Neural cell (in vitro differentiated cells): Measurements from ENCODE around the gene ACSS3. TPM values are rescaled to one million over a fixed set of nuclear protein-coding genes. Genes with fewer than 3 reads are reported as not detected.

ENCODE experiments used
- H2AFZ ChIP-seq: fragments of 200-600, 300-800 bp; sonication (generic), shearing (Covaris generic); 2 replicates; pipeline ENCODE4 v1.6.0; 2014; ENCODE audit warnings: low read depth, mild to moderate bottlenecking, antibody characterized with exemption, low read length, moderate library complexity
- H3F3A ChIP-seq: fragments of 200-600 bp; shearing (Covaris generic); 2 replicates; pipeline ENCODE4 v1.6.1; 2016; ENCODE audit warnings: mild to moderate bottlenecking, moderate library complexity, mixed read lengths, antibody characterized with exemption, low read length; ENCODE audit not compliant: insufficient read depth, poor library complexity, severe bottlenecking
- H3K27ac ChIP-seq: fragments of 200-600, 300-800 bp; sonication (generic), shearing (Covaris generic); 2 replicates; pipeline ENCODE4 v1.5.1; 2014; ENCODE audit warnings: mild to moderate bottlenecking, low read length, moderate library complexity
- H3K27me3 ChIP-seq: fragments of 300-800, 200-600 bp; sonication (generic), shearing (Covaris generic); 2 replicates; pipeline ENCODE4 v1.6.0; 2014; ENCODE audit warnings: mild to moderate bottlenecking, low read depth, low read length, moderate library complexity; ENCODE audit not compliant: insufficient read depth
- H3K36me3 ChIP-seq: fragments of 300-800, 200-600 bp; sonication (generic), shearing (Covaris generic); 2 replicates; pipeline ENCODE4 v1.5.1; 2014; ENCODE audit warnings: mild to moderate bottlenecking, antibody characterized with exemption, low read length, moderate library complexity; ENCODE audit not compliant: insufficient read depth
- H3K4me2 ChIP-seq: fragments of 300-800, 200-600 bp; sonication (generic), shearing (Covaris generic); 2 replicates; pipeline ENCODE4 v1.6.0; 2014; ENCODE audit warnings: mild to moderate bottlenecking, low read length
- H3K4me3 ChIP-seq: fragments of 300-800, 200-600 bp; sonication (generic), shearing (Covaris generic); 2 replicates; pipeline ENCODE4 v1.5.1; 2014; ENCODE audit warnings: mild to moderate bottlenecking, low read length, moderate library complexity
- H3K79me2 ChIP-seq: fragments of 200-600 bp; shearing (Covaris generic); replicated peaks from 2 replicates; pipeline ENCODE4 v1.6.0; 2014; ENCODE audit warnings: mild to moderate bottlenecking, low read length, moderate library complexity; ENCODE audit not compliant: insufficient read depth
- H3K9ac ChIP-seq: fragments of 300-800, 200-600 bp; sonication (generic), shearing (Covaris generic); 2 replicates; pipeline ENCODE4 v1.6.1; 2016; ENCODE audit warnings: mild to moderate bottlenecking, low read length, mixed read lengths
- H3K9me2 ChIP-seq: fragments of 200-600 bp; shearing (Covaris generic); 2 replicates; pipeline ENCODE4 v1.6.1; 2016; ENCODE audit warnings: mild to moderate bottlenecking, low read length, mixed read lengths; ENCODE audit not compliant: insufficient read depth
- H3K9me3 ChIP-seq: fragments of 200-600, 300-800 bp; sonication (generic), shearing (Covaris generic); 2 replicates; pipeline ENCODE4 v1.6.1; 2016; ENCODE audit warnings: mild to moderate bottlenecking, mixed run types, low read length, moderate library complexity, mixed read lengths
- H4K20me1 ChIP-seq: fragments of 200-600 bp; shearing (Covaris generic); 2 replicates; pipeline ENCODE4 v1.6.1; 2016; ENCODE audit warnings: mild to moderate bottlenecking, mixed run types; ENCODE audit not compliant: insufficient read depth
- CTCF ChIP-seq: fragments of 450-650 bp; IDR thresholded peaks from 2 replicates; pipeline ENCODE4 v1.5.1; 2014; ENCODE audit warnings: antibody characterized with exemption, mild to moderate bottlenecking, moderate library complexity; ENCODE audit not compliant: poor library complexity, severe bottlenecking
- EP300 ChIP-seq: fragments of 450-650 bp; conservative IDR thresholded peaks from 2 replicates; pipeline ENCODE4 v1.6.1; 2014; ENCODE audit warnings: antibody characterized with exemption, mild to moderate bottlenecking, moderate library complexity; ENCODE audit not compliant: poor library complexity, severe bottlenecking
- EZH2 ChIP-seq: fragments of 200-600, 300-800 bp; shearing (Covaris generic), sonication (generic); IDR thresholded peaks from 2 replicates; pipeline ENCODE4 v1.6.1; 2014; ENCODE audit warnings: antibody characterized with exemption, low read length, borderline replicate concordance, mild to moderate bottlenecking; ENCODE audit not compliant: insufficient read depth, poor library complexity, severe bottlenecking
- MXI1 ChIP-seq: fragments of 450-650 bp; conservative IDR thresholded peaks from 2 replicates; pipeline ENCODE4 v1.6.1; 2014; ENCODE audit warnings: antibody characterized with exemption, mild to moderate bottlenecking; ENCODE audit not compliant: poor library complexity, severe bottlenecking
- POLR2AphosphoS5 ChIP-seq: IDR thresholded peaks from 2 replicates; pipeline ENCODE4 v1.6.1; 2012
- RAD21 ChIP-seq: fragments of 450-650 bp; conservative IDR thresholded peaks from 2 replicates; pipeline ENCODE4 v1.6.1; 2014; ENCODE audit warnings: antibody characterized with exemption, mild to moderate bottlenecking, moderate library complexity
- SMC3 ChIP-seq: fragments of 450-650 bp; conservative IDR thresholded peaks from 2 replicates; pipeline ENCODE4 v1.6.1; 2014; ENCODE audit warnings: antibody characterized with exemption, mild to moderate bottlenecking, moderate library complexity; ENCODE audit not compliant: poor library complexity
- TAF1 ChIP-seq: IDR thresholded peaks from 2 replicates; pipeline ENCODE4 v1.6.1; 2012; ENCODE audit warnings: low read depth
- polyA plus RNA-seq: library from polyadenylated mRNA; depleted of rRNA; stranded (reverse); fragments of >200 nt; gene quantifications from 2 replicates; pipeline ENCODE4 v1.2.3, GENCODE V29; 2014
- TF ChIP-seq, protein P1 (sequence below): IDR thresholded peaks from 2 replicates; pipeline ENCODE4 v1.6.1; 2012; ENCODE audit warnings: borderline replicate concordance

Gene ACSS3
- polyA plus RNA-seq, 1 donor from 2014 or later, result 0.31 TPM

DNA sequence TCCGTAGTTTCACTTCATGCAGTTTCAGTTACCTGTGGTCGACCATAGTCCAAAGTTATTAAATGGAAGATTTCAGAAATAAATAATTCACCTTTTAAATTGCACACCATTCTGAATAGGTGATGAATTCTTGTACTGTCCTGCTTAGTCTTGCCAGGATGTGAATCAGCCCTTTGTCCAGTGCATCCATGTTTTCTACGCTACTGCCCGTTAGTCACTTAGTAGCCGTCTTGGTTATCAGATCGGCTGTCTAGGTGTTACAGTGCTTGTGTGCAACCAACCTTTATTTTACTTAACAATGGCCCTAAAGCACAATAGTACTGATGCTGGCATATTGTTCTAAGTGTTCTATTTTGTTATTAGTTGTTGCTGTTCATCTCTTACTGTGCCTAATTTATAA is 146.7 kb downstream of the ACSS3 start:
- no peak overlapping the region for H3K4me2 ChIP-seq
- no peak overlapping the region for H3K27ac ChIP-seq
- no peak overlapping the region for H3K4me3 ChIP-seq
- H3K27me3 ChIP-seq, result no peaks in the 10 kb centered on the region
- no peak overlapping the region for H2AFZ ChIP-seq
- H3K9me2 ChIP-seq, result no peaks in the 10 kb centered on the region
- TF ChIP-seq, protein P1, sequence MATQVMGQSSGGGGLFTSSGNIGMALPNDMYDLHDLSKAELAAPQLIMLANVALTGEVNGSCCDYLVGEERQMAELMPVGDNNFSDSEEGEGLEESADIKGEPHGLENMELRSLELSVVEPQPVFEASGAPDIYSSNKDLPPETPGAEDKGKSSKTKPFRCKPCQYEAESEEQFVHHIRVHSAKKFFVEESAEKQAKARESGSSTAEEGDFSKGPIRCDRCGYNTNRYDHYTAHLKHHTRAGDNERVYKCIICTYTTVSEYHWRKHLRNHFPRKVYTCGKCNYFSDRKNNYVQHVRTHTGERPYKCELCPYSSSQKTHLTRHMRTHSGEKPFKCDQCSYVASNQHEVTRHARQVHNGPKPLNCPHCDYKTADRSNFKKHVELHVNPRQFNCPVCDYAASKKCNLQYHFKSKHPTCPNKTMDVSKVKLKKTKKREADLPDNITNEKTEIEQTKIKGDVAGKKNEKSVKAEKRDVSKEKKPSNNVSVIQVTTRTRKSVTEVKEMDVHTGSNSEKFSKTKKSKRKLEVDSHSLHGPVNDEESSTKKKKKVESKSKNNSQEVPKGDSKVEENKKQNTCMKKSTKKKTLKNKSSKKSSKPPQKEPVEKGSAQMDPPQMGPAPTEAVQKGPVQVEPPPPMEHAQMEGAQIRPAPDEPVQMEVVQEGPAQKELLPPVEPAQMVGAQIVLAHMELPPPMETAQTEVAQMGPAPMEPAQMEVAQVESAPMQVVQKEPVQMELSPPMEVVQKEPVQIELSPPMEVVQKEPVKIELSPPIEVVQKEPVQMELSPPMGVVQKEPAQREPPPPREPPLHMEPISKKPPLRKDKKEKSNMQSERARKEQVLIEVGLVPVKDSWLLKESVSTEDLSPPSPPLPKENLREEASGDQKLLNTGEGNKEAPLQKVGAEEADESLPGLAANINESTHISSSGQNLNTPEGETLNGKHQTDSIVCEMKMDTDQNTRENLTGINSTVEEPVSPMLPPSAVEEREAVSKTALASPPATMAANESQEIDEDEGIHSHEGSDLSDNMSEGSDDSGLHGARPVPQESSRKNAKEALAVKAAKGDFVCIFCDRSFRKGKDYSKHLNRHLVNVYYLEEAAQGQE, result no peak
- TF ChIP-seq TAF1 (no peak), MXI1 (no peak), SMC3 (no peak), EZH2 (no peak), CTCF (no peak), POLR2AphosphoS5 (no peak), EP300 (no peak), RAD21 (no peak)
- no peaks in the 10 kb centered on the region for H3K79me2 ChIP-seq
- no peaks in the 10 kb centered on the region for H4K20me1 ChIP-seq
- H3K9ac ChIP-seq, result no peak overlapping the region
- H3K9me3 ChIP-seq, result no peaks in the 10 kb centered on the region
- H3F3A ChIP-seq, result no peaks in the 10 kb centered on the region
- no peaks in the 10 kb centered on the region for H3K36me3 ChIP-seq

DNA sequence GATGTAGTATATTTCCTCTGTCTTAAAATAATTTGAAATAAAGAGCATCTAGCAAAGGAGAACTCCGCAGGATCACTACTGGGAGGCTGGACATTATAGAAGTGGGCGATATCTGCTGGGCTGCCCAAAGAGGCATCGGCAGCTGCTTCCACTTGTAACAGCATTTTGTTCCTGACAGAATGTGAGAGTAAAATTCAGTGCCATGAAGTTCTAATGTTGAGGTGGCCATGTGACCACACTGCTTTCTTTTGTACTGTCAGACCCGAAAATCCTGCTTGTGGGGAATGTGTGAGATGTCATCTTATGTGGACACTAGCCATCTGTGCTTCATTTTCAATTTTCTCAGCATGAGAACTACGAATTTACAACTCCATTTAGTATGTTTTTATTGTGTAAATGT is 151.9 kb downstream of the ACSS3 start:
- Histone ChIP-seq H3F3A (no peaks in the 10 kb centered on the region), H3K27ac (no peak overlapping the region)
- TF ChIP-seq RAD21, result no peak
- TF ChIP-seq, protein P1, result no peak
- no peak for TF ChIP-seq SMC3
- TF ChIP-seq EP300, result no peak
- no peak for TF ChIP-seq TAF1
- TF ChIP-seq POLR2AphosphoS5, result no peak
- no peak for TF ChIP-seq MXI1
- TF ChIP-seq EZH2, result no peak
- TF ChIP-seq CTCF, result no peak

More for the DNA sequence above, 151.9 kb downstream of the ACSS3 start:
- Histone ChIP-seq H3K4me2 (no peak overlapping the region), H2AFZ (no peak overlapping the region), H3K9me2 (no peaks in the 10 kb centered on the region), H3K79me2 (no peaks in the 10 kb centered on the region), H4K20me1 (no peaks in the 10 kb centered on the region), H3K9me3 (no peaks in the 10 kb centered on the region), H3K27me3 (no peaks in the 10 kb centered on the region), H3K9ac (no peak overlapping the region), H3K36me3 (no peaks in the 10 kb centered on the region), H3K4me3 (no peak overlapping the region)
